Upper lobe of left lung (tissue), 4 donors: ENCODE data around the gene EXT2.

Source experiments
- CTCF ChIP-seq, 6 experiments: fragments of 450-650 bp in 4 of 6; fragments of 200-600 bp in 2 of 6; sonication (generic) in 2 of 6; IDR thresholded peaks; one replicate each; pipeline ENCODE4 v1.5.1; 2016 to 2019; ENCODE audit warnings: antibody characterized with exemption in 6 of 6
- EP300 ChIP-seq, 4 donors: sonication (generic); formaldehyde crosslinking; IDR thresholded peaks; one replicate each; pipeline ENCODE4 v1.5.1; 2017; ENCODE audit warnings: antibody characterized with exemption in 4 of 4, control low read depth in 2 of 4
- POLR2AphosphoS5 ChIP-seq, 2 donors: sonication (generic); formaldehyde crosslinking; IDR thresholded peaks; one replicate each; pipeline ENCODE4 v1.5.1; 2017; ENCODE audit warnings: antibody characterized with exemption in 2 of 2

DNA sequence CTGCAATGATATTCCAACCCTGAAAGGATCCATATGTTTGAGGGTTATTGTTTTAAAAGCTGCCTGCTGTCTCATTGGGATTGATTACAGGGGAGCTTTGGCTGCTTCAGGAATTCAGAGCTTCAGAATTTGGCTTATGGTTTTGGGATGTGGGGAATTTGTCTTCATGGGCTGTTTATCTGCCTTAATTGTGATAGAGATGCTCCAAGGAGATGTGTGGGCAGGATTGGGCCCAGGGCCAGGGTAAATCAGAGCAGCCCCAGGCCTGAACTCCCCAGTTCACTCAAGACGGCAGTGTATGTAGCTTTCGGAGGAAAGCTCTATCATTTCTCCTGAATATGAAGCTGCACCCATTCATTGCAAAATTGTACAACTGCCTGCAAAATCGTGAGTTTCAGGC, 126.0 kb downstream of the EXT2 start:
- TF ChIP-seq EP300 (IDR thresholded peaks at IDR 0.05) (no peak), POLR2AphosphoS5 (IDR thresholded peaks at IDR 0.05) (no peak), CTCF (IDR thresholded peaks at IDR 0.05) (no peak)
